ENCODE results near the gene CMBL.
"Not testable (repeated sequence)": the region's sequence is repeated elsewhere in the genome, so short reads cannot be mapped to it uniquely, and the experiment has no call there.

The CMBL gene

GRCh38 chr5:10333154-10334006 lies 25.7 kb upstream of the CMBL start:
- DNase-seq (ENCODE audit: low read depth in 3 of 3) = peak in 1 of 3 experiments; percentile 9

GRCh38 chr5:10332301-10332700 lies 24.6 kb upstream of the CMBL start:
- no peak for DNase-seq (ENCODE audit: low read depth in 3 of 3)

- no peak for DNase-seq (ENCODE audit: low read depth in 3 of 3)
Observed at GRCh38 chr5:10331341-10331796, 23.7 kb upstream of the CMBL start.

- no peak for DNase-seq (ENCODE audit: low read depth in 3 of 3)
Observed at GRCh38 chr5:10330511-10331230, 23.0 kb upstream of the CMBL start.

- no peak for DNase-seq (ENCODE audit: low read depth in 3 of 3)
Observed at GRCh38 chr5:10329820-10330481, 22.2 kb upstream of the CMBL start.

GRCh38 chr5:10329446-10329819 lies 21.7 kb upstream of the CMBL start:
- DNase-seq (ENCODE audit: low read depth in 3 of 3) = no peak

GRCh38 chr5:10328323-10328722 lies 20.6 kb upstream of the CMBL start:
- DNase-seq (ENCODE audit: low read depth in 3 of 3) = no peak

- DNase-seq (ENCODE audit: low read depth in 3 of 3) = no peak
Observed at GRCh38 chr5:10324518-10325370, 17.0 kb upstream of the CMBL start.

- no peak for DNase-seq (ENCODE audit: low read depth in 3 of 3)
Observed at GRCh38 chr5:10323588-10324488, 16.1 kb upstream of the CMBL start.

- no peak for DNase-seq (ENCODE audit: low read depth in 3 of 3)
Observed at GRCh38 chr5:10321882-10322281, 14.2 kb upstream of the CMBL start.

- DNase-seq (ENCODE audit: low read depth in 3 of 3) = no peak
Observed at GRCh38 chr5:10320793-10321192, 13.1 kb upstream of the CMBL start.

GRCh38 chr5:10319202-10319851 lies 11.6 kb upstream of the CMBL start:
- no peak for DNase-seq (ENCODE audit: low read depth in 3 of 3)

- no peak for DNase-seq (ENCODE audit: low read depth in 3 of 3)
Observed at GRCh38 chr5:10317825-10318682, 10.4 kb upstream of the CMBL start.

GRCh38 chr5:10315824-10316509 lies 8.3 kb upstream of the CMBL start:
- DNase-seq (ENCODE audit: low read depth in 3 of 3) = no peak

GRCh38 chr5:10315201-10315600 lies 7.5 kb upstream of the CMBL start:
- no peak for DNase-seq (ENCODE audit: low read depth in 3 of 3)

- no peak for DNase-seq (ENCODE audit: low read depth in 3 of 3)
Observed at GRCh38 chr5:10311595-10312425, 4.1 kb upstream of the CMBL start.

GRCh38 chr5:10310835-10311570 lies 3.3 kb upstream of the CMBL start:
- not testable (repeated sequence) for DNase-seq (ENCODE audit: low read depth in 3 of 3)
